ENCODE measurements around the gene IL36B. TPM values are rescaled to one million over a fixed set of nuclear protein-coding genes. Genes with fewer than 3 reads are reported as not detected.

The IL36B gene
- total RNA-seq, 1 donor from 2014 or later, result not detected

Other genes starting within 250 kb of the IL36B start
- 0.65 TPM in 1 of 2 replicates, not detected in the other for gene IL1B, start 216.1 kb downstream of the IL36B start, total RNA-seq
- gene IL37, start 141.7 kb downstream of the IL36B start, total RNA-seq, result not detected in 2 replicates
- not detected in 2 replicates for gene IL36G, start 74.9 kb downstream of the IL36B start, total RNA-seq
- not detected in 2 replicates for gene IL36A, start 47.4 kb downstream of the IL36B start, total RNA-seq
- gene IL36RN, start 6.3 kb upstream of the IL36B start, total RNA-seq, result not detected in 2 replicates
- not detected in 2 replicates for gene IL1F10, start 15.1 kb upstream of the IL36B start, total RNA-seq
- 0.29 and 1.1 TPM in 2 replicates for gene IL1RN, start 74.7 kb upstream of the IL36B start, total RNA-seq
- 5.9 and 7.3 TPM in 2 replicates for gene PSD4, start 121.1 kb upstream of the IL36B start, total RNA-seq
- 109 and 127 TPM in 2 replicates for gene PAX8, start 226.1 kb upstream of the IL36B start, total RNA-seq